GM08714 (cell line): ENCODE results near the gene DCC.

Source experiments
- H3K4me3 ChIP-seq: fragments of 200-500 bp; sonication (Bioruptor generic); 2 replicates; pipeline ENCODE4 v1.5.1; 2014; ENCODE audit warnings: mild to moderate bottlenecking, low read length, inconsistent platforms
- ZNF274 ChIP-seq: IDR thresholded peaks from 2 replicates; pipeline ENCODE4 v1.6.1; 2012; ENCODE audit warnings: mild to moderate bottlenecking, low read depth, low read length

DCC gene

DNA sequence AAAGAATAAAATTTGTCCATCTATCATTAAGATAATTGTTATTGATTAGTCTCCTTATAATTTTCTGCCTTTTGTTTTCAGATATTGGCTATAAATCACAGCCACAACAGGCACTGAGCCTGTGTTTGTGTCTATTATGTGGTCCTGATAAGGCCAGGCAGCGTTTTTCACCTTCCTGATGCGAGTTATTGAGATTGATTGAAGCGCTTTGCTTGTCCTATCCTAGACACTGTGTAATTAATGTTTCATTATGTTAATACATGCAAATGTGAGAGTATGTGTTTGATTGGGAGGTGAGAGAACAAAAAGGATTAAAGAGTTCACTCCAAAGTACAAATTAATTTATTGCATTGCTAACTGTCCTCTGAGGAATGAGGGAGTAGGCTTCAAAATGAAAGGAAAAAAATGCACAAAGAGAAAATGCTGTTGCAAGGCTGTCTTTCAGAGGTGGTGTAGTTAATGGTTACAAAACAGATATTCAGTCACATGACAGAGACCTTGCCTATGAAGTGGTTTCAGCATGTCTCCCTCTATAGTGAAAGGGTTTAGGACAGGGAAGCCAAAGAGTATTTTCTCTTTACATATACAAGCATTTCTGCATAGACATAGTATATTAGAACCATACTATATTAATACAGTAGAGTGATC is 391.1 kb downstream of the DCC start:
- no peak overlapping the region for H3K4me3 ChIP-seq
- no peak for TF ChIP-seq ZNF274

DNA sequence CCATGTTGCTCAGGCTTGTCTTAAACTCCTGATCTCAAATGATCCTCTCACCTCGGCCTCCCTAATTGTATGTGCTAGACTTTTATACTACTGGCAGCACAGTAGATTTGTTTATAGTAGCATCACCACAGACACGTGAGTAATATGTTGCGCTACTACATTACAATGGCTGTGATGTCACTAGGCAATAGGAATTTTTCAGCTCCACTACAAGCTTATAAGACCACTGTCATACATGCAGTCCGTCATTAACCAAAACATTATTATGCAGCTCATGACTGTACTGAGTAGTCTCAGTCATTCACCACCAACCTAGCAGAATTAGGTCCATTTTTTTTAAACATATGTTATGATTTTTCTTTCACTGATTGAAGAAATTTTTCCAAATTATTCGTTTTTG is 398.9 kb downstream of the DCC start:
- H3K4me3 ChIP-seq = no peak overlapping the region
- no peak for TF ChIP-seq ZNF274

DNA sequence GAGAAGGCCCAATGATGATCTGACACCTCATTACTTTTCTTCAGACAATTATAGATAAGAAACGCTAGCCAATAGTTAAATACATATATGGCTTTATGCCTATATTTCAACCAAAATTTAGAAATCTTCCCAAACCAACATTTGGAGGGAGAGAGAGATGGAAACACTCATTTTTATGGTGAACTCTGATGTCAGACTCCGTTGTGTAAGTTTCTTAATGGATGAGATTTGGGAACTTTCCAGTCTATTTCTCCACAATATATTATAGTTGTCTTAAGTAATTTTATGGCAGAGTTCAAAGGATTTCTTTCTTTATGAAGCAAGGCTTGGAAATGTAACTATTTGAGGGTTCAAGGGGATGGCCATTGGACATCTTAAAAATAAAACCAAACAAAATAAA is 407.0 kb downstream of the DCC start:
- TF ChIP-seq ZNF274 = no peak
- no peak overlapping the region for H3K4me3 ChIP-seq

DNA sequence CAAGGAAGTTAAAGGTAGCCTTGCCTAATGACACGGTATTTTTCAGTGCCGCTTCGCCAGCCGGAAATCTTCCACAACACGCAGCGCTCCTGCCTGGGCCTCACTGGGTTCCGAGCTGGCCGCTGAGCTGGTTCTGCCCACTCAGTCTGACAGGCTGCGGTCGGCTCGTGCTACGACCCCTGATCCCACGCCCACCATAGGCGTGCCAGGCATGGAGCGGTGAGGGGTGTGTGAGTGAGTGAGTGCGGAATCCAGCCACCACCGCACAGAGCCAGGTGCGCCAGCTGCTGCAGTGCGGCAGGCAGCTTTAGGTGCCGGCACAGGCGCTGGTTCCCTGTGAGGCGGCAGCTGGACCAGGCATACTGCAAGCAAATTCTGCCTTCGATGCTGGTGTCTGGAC is 407.9 kb downstream of the DCC start:
- no peak overlapping the region for H3K4me3 ChIP-seq
- no peak for TF ChIP-seq ZNF274

DNA sequence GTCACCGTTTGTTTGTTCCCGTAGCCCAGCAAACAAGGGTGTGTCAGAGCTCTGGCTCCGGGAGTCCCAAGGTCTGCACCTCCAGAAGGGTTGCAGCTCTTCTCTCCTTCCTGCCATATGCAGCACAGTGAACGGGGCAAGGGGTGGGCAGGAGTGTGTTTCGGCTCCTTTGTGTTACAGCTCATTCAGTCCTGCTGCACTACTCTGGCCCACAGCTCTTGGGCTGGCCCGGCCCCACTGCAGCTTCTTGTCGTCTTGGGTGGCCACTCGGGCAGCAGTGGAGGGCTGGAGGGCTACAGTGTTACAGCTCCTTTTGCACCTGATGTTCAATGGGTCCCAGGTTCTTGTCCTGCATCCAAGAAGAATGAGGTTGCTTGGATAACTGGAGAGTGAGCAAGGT is 408.3 kb downstream of the DCC start:
- no peak overlapping the region for H3K4me3 ChIP-seq

DNA sequence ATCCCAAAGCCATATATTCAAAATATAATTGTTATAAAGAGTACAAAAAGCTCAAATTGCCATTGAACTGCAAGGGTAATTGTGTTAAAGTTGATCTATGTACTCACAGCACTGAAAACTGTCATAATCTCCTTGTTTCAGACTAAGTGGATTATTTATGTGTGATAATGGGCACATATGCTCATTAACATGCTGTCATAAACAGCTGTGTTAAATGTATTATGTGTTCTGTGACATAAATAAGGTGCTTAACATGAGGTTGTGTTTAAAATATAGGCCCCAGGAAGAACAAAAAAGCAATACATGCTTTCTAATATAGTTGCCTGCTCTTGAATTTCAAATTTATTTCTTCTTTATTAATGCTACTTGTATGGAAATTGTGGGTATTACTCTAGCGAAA is 409.5 kb downstream of the DCC start:
- TF ChIP-seq ZNF274 = no peak
- no peak overlapping the region for H3K4me3 ChIP-seq

More for the DNA sequence above, 408.3 kb downstream of the DCC start:
- TF ChIP-seq ZNF274 = no peak

DNA sequence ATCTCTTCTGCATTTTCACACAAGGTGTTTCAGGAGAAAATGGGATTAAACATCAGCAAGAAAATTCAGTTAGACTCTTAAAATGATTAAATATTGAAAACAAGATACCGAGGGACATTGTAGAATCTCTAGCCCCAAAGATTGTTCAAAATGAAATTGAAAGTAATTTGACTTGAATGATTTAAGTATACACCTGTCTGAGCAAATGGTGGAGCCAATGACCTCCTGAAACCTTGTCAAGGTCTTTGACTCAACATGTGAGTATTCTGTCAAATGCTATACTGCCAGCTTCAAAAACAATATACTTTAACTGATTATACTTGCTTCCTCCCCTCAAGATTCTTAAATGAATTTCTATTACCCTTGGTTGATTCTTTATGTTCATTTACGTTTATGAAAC is 411.0 kb downstream of the DCC start:
- no peak for TF ChIP-seq ZNF274
- H3K4me3 ChIP-seq = no peak overlapping the region

DNA sequence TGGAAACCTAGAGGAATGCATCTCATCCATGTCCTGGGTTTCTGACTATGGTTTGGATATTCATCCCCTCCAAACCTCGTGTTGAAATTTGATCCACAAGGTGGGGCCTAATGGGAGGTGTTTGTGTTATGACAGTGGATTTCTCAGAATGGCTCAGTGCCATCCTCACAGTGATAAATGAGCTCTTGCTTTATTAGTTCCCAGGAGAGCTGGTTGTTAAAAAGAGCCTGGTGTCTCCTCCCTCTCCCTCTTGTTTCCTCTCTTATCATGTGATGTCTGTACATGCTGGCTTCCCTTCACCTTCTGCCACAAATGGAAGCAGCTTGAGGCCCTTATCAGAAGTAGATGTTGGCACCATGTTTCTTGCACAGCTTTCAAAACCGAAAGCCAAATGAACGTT is 424.3 kb downstream of the DCC start:
- no peak for TF ChIP-seq ZNF274
- H3K4me3 ChIP-seq = no peak overlapping the region

DNA sequence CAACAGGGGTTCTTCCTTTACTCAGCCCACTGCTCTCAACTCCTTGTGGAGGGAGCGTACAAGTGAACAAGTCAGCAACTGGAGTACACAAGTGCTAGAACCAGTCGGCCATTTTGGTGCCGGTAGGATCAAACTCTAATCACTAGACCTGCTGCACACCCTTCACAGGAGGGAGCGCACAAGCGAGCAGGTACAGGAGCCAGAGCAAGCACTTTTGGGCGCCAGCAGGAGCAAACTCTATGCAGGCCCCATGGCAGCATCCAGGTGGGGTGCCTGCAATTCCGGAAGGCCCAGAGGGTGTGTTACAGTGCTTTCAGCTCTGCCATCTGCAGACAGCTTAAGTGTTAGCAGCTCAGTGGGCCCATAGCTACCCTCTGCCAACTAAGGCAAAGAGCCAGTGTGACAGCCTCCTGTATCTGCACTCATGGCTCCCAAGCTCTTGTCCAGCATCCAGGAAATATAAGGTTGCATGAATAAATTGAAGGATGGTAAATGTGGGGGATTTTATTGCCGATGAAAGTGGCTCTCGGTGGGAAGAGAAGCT is 426.1 kb downstream of the DCC start:
- TF ChIP-seq ZNF274 = no peak
- no peak overlapping the region for H3K4me3 ChIP-seq

DNA sequence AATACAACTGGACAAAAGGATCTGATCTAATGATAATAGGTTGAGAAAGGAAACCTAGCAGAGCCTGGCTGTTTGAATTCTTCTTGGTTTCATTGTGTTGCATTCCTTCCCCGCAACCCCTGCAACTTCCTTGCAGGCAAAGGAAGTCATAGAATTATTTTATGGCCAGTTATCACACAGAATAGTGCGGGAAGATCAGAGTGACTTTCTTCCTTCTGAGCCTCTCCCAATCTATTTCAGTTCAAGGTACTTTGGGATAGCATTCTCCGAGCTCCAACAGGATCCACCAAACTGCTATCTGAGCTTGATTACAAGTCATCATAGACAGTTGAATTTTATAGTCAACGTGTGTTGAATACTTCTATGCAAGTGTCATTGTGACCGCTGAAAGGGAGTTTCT is 441.1 kb downstream of the DCC start:
- no peak for TF ChIP-seq ZNF274
- H3K4me3 ChIP-seq = no peak overlapping the region

DNA sequence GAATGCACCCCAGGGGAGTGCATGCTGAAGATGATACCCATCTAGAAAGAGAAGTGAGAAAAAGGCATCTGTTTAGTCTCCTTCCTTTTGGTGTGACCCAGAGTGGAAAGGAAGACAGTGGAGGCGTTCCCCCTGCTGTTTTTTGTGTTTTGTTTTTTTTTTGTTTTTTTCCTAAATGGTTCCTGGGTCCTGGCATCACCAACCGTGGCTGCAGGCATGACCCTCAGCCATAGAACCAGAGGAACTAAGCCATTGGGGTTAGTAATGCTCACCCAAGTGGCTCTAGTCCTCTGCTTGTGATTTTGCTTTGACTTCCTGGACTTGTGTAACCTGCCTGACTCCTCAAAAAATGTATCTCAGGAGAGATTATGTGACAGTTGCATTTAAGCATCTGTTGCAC is 451.3 kb downstream of the DCC start:
- H3K4me3 ChIP-seq = no peak overlapping the region
- TF ChIP-seq ZNF274 = no peak

DNA sequence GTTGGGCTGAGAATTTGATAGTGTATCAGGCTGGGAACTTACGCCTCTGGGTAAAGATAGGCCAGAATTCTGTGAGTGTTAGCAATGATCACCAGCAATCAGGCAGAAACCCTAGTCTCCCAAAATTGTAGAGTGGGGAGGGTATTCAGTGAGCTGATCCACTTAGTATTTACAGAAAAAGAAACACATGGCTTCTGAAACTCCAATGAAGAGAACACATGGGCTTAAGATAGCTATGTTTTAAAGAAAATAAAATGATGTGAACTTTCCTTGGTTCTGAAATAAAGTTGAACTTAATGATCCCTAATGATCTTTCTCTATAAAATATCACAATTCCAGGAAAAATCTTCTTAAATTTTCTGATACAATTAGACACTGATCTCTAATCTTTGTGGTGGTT is 472.8 kb downstream of the DCC start:
- no peak overlapping the region for H3K4me3 ChIP-seq
- TF ChIP-seq ZNF274 = no peak

DNA sequence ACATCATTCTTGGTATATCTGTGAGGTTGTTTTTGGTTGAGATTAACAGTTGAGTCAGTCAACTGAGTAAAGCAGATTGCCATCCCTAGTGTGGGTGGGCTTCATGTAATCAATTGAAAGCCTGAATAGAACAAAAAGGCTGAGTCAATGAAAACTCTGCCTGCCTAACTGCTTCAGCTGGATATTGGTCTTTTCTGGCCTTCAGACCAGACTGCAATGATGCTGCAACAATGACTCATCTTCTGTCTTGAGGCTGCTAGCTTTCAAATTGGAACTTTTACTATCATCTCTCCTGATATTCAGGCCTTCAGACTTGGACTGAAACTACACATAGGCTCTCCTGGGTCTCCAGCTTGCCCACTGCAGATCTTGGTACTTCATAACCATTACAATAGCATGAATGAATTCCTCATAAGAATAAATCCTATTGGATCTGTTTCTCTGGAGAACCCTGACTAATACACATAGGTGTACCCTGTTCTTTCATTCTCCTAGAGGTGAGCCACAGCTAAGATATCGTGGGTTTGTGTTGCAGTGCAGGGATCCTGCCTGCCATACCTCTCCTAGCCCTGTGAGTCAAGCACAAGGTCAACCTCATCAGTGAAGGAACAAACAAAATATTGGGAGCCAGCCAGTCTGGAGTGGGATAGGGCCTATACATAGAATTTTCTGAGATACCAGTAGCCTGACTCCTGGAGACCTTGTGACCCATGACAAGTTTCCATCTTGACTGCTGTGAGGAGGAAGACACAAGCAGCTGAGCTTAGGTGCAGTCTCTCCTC is 473.8 kb downstream of the DCC start:
- TF ChIP-seq ZNF274 = no peak
- no peak overlapping the region for H3K4me3 ChIP-seq

DNA sequence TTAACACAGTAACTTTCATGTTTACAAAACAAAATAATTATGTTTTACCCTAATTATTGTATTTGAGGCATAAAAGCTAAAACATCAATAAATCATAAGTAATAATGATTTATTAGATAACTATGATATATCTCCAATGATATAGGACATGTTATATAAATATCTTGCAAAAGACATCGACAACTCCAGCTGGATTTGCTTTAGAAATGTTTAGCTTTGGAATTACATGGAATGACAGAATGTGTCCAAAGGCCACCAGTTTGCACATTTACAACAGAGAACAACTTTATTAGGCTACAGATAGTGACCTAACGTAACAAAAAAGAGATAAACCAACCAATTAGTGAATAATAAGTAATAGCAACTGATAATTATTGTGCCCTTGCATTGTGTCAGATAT is 475.7 kb downstream of the DCC start:
- H3K4me3 ChIP-seq = no peak overlapping the region
- no peak for TF ChIP-seq ZNF274

DNA sequence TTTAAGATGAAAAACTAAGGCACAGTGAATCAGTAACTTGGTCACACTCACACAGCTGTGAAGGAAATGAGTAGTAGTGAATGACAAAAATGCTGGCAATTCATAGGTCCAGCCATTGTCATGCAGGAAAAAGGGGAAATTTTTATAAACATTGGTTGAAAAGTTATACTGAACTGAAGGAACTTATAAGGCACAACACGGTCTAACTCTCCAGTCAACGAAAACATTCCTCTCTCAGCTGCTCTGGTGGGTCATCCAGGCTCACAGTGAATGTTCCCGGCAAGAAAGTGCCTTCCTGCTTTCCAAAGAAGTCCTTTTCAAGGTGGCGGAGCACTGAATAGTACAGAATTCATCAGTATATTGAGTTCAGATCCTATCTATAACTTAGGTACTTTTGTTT is 476.1 kb downstream of the DCC start:
- H3K4me3 ChIP-seq = no peak overlapping the region
- TF ChIP-seq ZNF274 = no peak
